WTC11 (cell line): ENCODE data around the gene LIMA1. TPM values are rescaled to one million over a fixed set of nuclear protein-coding genes. Genes with fewer than 3 reads are reported as not detected.

Experiments
- ATAC-seq: fragments of 200-7000 bp; cut with Tn5 transposase; 2 replicates; pipeline ENCODE4 v1.10.0; 2021; ENCODE audit warnings: mild to moderate bottlenecking, moderate library complexity
- CTCF ChIA-PET: fragments of 300-600 bp; sonication (Branson Sonifier 250); formaldehyde crosslinking; loops from one replicate; lab custom pipeline; 2021; ENCODE audit warnings: antibody characterized with exemption; lab: Charles Lee
- POLR2A ChIA-PET: fragments of 350-600 bp; sonication (Branson Sonifier 250); formaldehyde crosslinking; loops from one replicate; lab custom pipeline; 2021; ENCODE audit warnings: antibody characterized with exemption; lab: Charles Lee
- DNase-seq: peaks from one replicate; pipeline ENCODE4 v3.0.0; 2021; ENCODE audit warnings: low spot score
- H3K27ac Mint-ChIP-seq: 2 replicates; pipeline ENCODE4 v1.8.0; 2021; ENCODE audit warnings: mixed read lengths
- H3K27me3 Mint-ChIP-seq: 2 replicates; pipeline ENCODE4 v1.8.0; 2021; ENCODE audit warnings: low read depth, mild to moderate bottlenecking, moderate library complexity, mixed read lengths
- H3K36me3 Mint-ChIP-seq: 2 replicates; pipeline ENCODE4 v1.8.0; 2021; ENCODE audit warnings: mixed read lengths
- H3K4me1 Mint-ChIP-seq: 2 replicates; pipeline ENCODE4 v1.8.0; 2022; ENCODE audit warnings: mixed read lengths
- H3K4me3 Mint-ChIP-seq: 2 replicates; pipeline ENCODE4 v1.8.0; 2021; ENCODE audit warnings: mild to moderate bottlenecking, moderate library complexity, mixed read lengths
- H3K9me3 Mint-ChIP-seq: 2 replicates; pipeline ENCODE4 v1.8.0; 2021; ENCODE audit warnings: mixed read lengths
- CBFB ChIP-seq: sonication (generic); formaldehyde crosslinking; IDR thresholded peaks from 2 replicates; pipeline ENCODE4 v1.8.1; 2022; ENCODE audit warnings: mild to moderate bottlenecking, low read depth, missing genetic modification reagents
- ERG ChIP-seq: fragments of 250-450 bp; sonication (Bioruptor Pico); IDR thresholded peaks from 2 replicates; pipeline ENCODE4 v1.8.0; 2021; ENCODE audit warnings: mild to moderate bottlenecking
- ETV6 ChIP-seq: sonication (generic); formaldehyde crosslinking; IDR thresholded peaks from 2 replicates; pipeline ENCODE4 v1.8.1; 2022; ENCODE audit warnings: mild to moderate bottlenecking, missing genetic modification reagents
- GABPB1 ChIP-seq: sonication (generic); formaldehyde crosslinking; IDR thresholded peaks from 2 replicates; pipeline ENCODE4 v1.8.1; 2023; ENCODE audit warnings: mild to moderate bottlenecking, missing genetic modification reagents
- IRF2 ChIP-seq: sonication (generic); formaldehyde crosslinking; IDR thresholded peaks from 2 replicates; pipeline ENCODE4 v1.8.0; 2022; ENCODE audit warnings: low read depth, missing genetic modification reagents, borderline replicate concordance
- NFE2L1 ChIP-seq: sonication (generic); formaldehyde crosslinking; IDR thresholded peaks from 2 replicates; pipeline ENCODE4 v1.8.1; 2023; ENCODE audit warnings: missing genetic modification reagents
- NR1H2 ChIP-seq: sonication (generic); formaldehyde crosslinking; IDR thresholded peaks from 2 replicates; pipeline ENCODE4 v1.9.0; 2021; ENCODE audit warnings: mild to moderate bottlenecking, moderate library complexity, missing genetic modification reagents
- NR2C2 ChIP-seq: sonication (generic); formaldehyde crosslinking; IDR thresholded peaks from 2 replicates; pipeline ENCODE4 v1.8.0; 2022; ENCODE audit warnings: mild to moderate bottlenecking, missing genetic modification reagents
- SP1 ChIP-seq: sonication (generic); formaldehyde crosslinking; conservative IDR thresholded peaks from 2 replicates; pipeline ENCODE4 v1.8.1; 2022; ENCODE audit warnings: missing genetic modification reagents
- ZNF317 ChIP-seq: sonication (generic); formaldehyde crosslinking; IDR thresholded peaks from 2 replicates; pipeline ENCODE4 v1.8.1; 2023; ENCODE audit warnings: low read depth, mild to moderate bottlenecking, moderate library complexity, missing genetic modification reagents, borderline replicate concordance
- ZNF423 ChIP-seq: fragments of 250-450 bp; sonication (Bioruptor Pico); IDR thresholded peaks from 2 replicates; pipeline ENCODE4 v2.1.2; 2022; ENCODE audit warnings: mild to moderate bottlenecking, moderate library complexity
- total RNA-seq: library from RNA; stranded (reverse); gene quantifications from 3 replicates; pipeline ENCODE4 v1.2.3, GENCODE V29; 2021
- TF ChIP-seq, protein P1 (sequence below): sonication (generic); formaldehyde crosslinking; IDR thresholded peaks from 2 replicates; pipeline ENCODE4 v1.8.0; 2023; ENCODE audit warnings: missing genetic modification reagents, mild to moderate bottlenecking, borderline replicate concordance
- TF ChIP-seq, protein P2 (sequence below): sonication (generic); formaldehyde crosslinking; IDR thresholded peaks from 2 replicates; pipeline ENCODE4 v1.8.0; 2022; ENCODE audit warnings: mild to moderate bottlenecking, missing genetic modification reagents
- TF ChIP-seq, protein P3 (sequence below): sonication (generic); formaldehyde crosslinking; IDR thresholded peaks from 2 replicates; pipeline ENCODE4 v1.8.0; 2022; ENCODE audit warnings: mild to moderate bottlenecking, missing genetic modification reagents
- TF ChIP-seq, protein P4 (sequence below): sonication (generic); formaldehyde crosslinking; IDR thresholded peaks from 2 replicates; pipeline ENCODE4 v1.8.1; 2023; ENCODE audit warnings: mild to moderate bottlenecking, missing genetic modification reagents, borderline replicate concordance

The LIMA1 gene
- total RNA-seq, 1 experiment from 2014 or later = 41.2 TPM

DNA sequence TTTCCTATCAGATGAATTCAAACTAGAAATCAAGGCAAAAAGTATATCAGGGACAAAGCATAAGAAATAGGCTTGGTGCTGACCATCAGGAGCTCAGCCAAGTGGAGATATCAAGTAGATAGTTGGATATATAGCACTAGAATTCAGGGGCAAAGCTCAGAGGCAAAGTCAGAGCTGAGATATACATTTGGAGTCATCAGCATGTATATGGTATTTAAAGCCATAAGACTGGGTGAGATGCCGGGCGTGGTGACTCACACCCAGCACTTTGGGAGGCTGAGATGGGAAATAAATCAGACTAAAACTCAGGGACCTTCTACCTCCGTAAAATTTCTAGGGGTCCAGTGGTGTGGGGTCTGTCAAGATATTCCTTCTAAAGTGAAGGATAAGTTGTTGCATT is 38.9 kb upstream of the LIMA1 start:
- CTCF ChIA-PET = no interaction called here

GRCh38 chr12:50317203-50317602 is 33.9 kb upstream of the LIMA1 start:
- H3K4me3 Mint-ChIP-seq = no peak overlapping the region
- CTCF ChIA-PET = no interaction called here
- H3K4me1 Mint-ChIP-seq = no peaks in the 10 kb centered on the region
- no peak for ATAC-seq
- POLR2A ChIA-PET = interaction anchor here (0.6 kb wide), 1 partner anchor 219 kb away, joined by 5 read pairs; no protein-coding TSS in a partner anchor
- no peaks in the 10 kb centered on the region for H3K9me3 Mint-ChIP-seq
- H3K27me3 Mint-ChIP-seq = no peaks in the 10 kb centered on the region
- TF ChIP-seq NR1H2 (CRISPR knock-in tag) (no peak), ETV6 (no peak)
- TF ChIP-seq, protein P1, sequence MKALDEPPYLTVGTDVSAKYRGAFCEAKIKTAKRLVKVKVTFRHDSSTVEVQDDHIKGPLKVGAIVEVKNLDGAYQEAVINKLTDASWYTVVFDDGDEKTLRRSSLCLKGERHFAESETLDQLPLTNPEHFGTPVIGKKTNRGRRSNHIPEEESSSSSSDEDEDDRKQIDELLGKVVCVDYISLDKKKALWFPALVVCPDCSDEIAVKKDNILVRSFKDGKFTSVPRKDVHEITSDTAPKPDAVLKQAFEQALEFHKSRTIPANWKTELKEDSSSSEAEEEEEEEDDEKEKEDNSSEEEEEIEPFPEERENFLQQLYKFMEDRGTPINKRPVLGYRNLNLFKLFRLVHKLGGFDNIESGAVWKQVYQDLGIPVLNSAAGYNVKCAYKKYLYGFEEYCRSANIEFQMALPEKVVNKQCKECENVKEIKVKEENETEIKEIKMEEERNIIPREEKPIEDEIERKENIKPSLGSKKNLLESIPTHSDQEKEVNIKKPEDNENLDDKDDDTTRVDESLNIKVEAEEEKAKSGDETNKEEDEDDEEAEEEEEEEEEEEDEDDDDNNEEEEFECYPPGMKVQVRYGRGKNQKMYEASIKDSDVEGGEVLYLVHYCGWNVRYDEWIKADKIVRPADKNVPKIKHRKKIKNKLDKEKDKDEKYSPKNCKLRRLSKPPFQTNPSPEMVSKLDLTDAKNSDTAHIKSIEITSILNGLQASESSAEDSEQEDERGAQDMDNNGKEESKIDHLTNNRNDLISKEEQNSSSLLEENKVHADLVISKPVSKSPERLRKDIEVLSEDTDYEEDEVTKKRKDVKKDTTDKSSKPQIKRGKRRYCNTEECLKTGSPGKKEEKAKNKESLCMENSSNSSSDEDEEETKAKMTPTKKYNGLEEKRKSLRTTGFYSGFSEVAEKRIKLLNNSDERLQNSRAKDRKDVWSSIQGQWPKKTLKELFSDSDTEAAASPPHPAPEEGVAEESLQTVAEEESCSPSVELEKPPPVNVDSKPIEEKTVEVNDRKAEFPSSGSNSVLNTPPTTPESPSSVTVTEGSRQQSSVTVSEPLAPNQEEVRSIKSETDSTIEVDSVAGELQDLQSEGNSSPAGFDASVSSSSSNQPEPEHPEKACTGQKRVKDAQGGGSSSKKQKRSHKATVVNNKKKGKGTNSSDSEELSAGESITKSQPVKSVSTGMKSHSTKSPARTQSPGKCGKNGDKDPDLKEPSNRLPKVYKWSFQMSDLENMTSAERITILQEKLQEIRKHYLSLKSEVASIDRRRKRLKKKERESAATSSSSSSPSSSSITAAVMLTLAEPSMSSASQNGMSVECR = no peak
- TF ChIP-seq, protein P2, sequence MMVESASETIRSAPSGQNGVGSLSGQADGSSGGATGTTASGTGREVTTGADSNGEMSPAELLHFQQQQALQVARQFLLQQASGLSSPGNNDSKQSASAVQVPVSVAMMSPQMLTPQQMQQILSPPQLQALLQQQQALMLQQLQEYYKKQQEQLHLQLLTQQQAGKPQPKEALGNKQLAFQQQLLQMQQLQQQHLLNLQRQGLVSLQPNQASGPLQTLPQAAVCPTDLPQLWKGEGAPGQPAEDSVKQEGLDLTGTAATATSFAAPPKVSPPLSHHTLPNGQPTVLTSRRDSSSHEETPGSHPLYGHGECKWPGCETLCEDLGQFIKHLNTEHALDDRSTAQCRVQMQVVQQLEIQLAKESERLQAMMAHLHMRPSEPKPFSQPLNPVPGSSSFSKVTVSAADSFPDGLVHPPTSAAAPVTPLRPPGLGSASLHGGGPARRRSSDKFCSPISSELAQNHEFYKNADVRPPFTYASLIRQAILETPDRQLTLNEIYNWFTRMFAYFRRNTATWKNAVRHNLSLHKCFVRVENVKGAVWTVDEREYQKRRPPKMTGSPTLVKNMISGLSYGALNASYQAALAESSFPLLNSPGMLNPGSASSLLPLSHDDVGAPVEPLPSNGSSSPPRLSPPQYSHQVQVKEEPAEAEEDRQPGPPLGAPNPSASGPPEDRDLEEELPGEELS (CRISPR knock-in tag) = no peak
- H3K36me3 Mint-ChIP-seq = no peaks in the 10 kb centered on the region
- DNase-seq = no peak
- no peak overlapping the region for H3K27ac Mint-ChIP-seq

More for the DNA sequence above, 38.9 kb upstream of the LIMA1 start:
- Mint-ChIP-seq H3K36me3 (no peaks in the 10 kb centered on the region), H3K4me3 (no peak overlapping the region), H3K9me3 (peaks cover 4% of the 10 kb centered on the region), H3K27me3 (no peaks in the 10 kb centered on the region), H3K27ac (no peak overlapping the region), H3K4me1 (no peaks in the 10 kb centered on the region)
- TF ChIP-seq CBFB (no peak), NR2C2 (CRISPR knock-in tag) (no peak)
- TF ChIP-seq, protein P3, sequence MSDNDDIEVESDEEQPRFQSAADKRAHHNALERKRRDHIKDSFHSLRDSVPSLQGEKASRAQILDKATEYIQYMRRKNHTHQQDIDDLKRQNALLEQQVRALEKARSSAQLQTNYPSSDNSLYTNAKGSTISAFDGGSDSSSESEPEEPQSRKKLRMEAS (CRISPR knock-in tag) = no peak
- POLR2A ChIA-PET = no interaction called here
- no peak for DNase-seq
- ATAC-seq = no peak

GRCh38 chr12:50315803-50316202 is 32.5 kb upstream of the LIMA1 start:
- no peaks in the 10 kb centered on the region for H3K4me1 Mint-ChIP-seq
- CTCF ChIA-PET = interaction anchor here (1.6 to 1.9 kb wide), 2 partner anchors 9 to 33 kb away, joined by 5 to 22 read pairs; partner anchors contain the start of gene LIMA1
- no peaks in the 10 kb centered on the region for H3K9me3 Mint-ChIP-seq
- H3K4me3 Mint-ChIP-seq = no peak overlapping the region
- H3K27ac Mint-ChIP-seq = no peak overlapping the region
- H3K27me3 Mint-ChIP-seq = no peaks in the 10 kb centered on the region
- ATAC-seq (no peak), DNase-seq (no peak)
- POLR2A ChIA-PET = interaction anchor here (0.7 kb wide), 1 partner anchor 204 kb away, joined by 8 read pairs; the partner anchor contains the start of gene COX14
- H3K36me3 Mint-ChIP-seq = no peaks in the 10 kb centered on the region
- TF ChIP-seq, protein P4, sequence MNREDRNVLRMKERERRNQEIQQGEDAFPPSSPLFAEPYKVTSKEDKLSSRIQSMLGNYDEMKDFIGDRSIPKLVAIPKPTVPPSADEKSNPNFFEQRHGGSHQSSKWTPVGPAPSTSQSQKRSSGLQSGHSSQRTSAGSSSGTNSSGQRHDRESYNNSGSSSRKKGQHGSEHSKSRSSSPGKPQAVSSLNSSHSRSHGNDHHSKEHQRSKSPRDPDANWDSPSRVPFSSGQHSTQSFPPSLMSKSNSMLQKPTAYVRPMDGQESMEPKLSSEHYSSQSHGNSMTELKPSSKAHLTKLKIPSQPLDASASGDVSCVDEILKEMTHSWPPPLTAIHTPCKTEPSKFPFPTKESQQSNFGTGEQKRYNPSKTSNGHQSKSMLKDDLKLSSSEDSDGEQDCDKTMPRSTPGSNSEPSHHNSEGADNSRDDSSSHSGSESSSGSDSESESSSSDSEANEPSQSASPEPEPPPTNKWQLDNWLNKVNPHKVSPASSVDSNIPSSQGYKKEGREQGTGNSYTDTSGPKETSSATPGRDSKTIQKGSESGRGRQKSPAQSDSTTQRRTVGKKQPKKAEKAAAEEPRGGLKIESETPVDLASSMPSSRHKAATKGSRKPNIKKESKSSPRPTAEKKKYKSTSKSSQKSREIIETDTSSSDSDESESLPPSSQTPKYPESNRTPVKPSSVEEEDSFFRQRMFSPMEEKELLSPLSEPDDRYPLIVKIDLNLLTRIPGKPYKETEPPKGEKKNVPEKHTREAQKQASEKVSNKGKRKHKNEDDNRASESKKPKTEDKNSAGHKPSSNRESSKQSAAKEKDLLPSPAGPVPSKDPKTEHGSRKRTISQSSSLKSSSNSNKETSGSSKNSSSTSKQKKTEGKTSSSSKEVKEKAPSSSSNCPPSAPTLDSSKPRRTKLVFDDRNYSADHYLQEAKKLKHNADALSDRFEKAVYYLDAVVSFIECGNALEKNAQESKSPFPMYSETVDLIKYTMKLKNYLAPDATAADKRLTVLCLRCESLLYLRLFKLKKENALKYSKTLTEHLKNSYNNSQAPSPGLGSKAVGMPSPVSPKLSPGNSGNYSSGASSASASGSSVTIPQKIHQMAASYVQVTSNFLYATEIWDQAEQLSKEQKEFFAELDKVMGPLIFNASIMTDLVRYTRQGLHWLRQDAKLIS (CRISPR knock-in tag) = no peak
- no peak for TF ChIP-seq SP1
- no peak for TF ChIP-seq ERG (CRISPR knock-in tag)
- no peak for TF ChIP-seq IRF2 (CRISPR knock-in tag)
- no peak for TF ChIP-seq ZNF317 (CRISPR knock-in tag)
- no peak for TF ChIP-seq ZNF423 (CRISPR knock-in tag)
- TF ChIP-seq, protein P1 = no peak
- no peak for TF ChIP-seq NFE2L1
- TF ChIP-seq GABPB1 (CRISPR knock-in tag) = no peak
